Neural cell (in vitro differentiated cells): Measurements from ENCODE around the gene MYORG. TPM values are rescaled to one million over a fixed set of nuclear protein-coding genes. Genes with fewer than 3 reads are reported as not detected.

Experiments used
- H2AFZ ChIP-seq: fragments of 200-600, 300-800 bp; sonication (generic), shearing (Covaris generic); 2 replicates; pipeline ENCODE4 v1.6.0; 2014; ENCODE audit warnings: low read depth, mild to moderate bottlenecking, antibody characterized with exemption, low read length, moderate library complexity
- H3F3A ChIP-seq: fragments of 200-600 bp; shearing (Covaris generic); 2 replicates; pipeline ENCODE4 v1.6.1; 2016; ENCODE audit warnings: mild to moderate bottlenecking, moderate library complexity, mixed read lengths, antibody characterized with exemption, low read length; ENCODE audit not compliant: insufficient read depth, poor library complexity, severe bottlenecking
- H3K27ac ChIP-seq: fragments of 200-600, 300-800 bp; sonication (generic), shearing (Covaris generic); 2 replicates; pipeline ENCODE4 v1.5.1; 2014; ENCODE audit warnings: mild to moderate bottlenecking, low read length, moderate library complexity
- H3K27me3 ChIP-seq: fragments of 300-800, 200-600 bp; sonication (generic), shearing (Covaris generic); 2 replicates; pipeline ENCODE4 v1.6.0; 2014; ENCODE audit warnings: mild to moderate bottlenecking, low read depth, low read length, moderate library complexity; ENCODE audit not compliant: insufficient read depth
- H3K36me3 ChIP-seq: fragments of 300-800, 200-600 bp; sonication (generic), shearing (Covaris generic); 2 replicates; pipeline ENCODE4 v1.5.1; 2014; ENCODE audit warnings: mild to moderate bottlenecking, antibody characterized with exemption, low read length, moderate library complexity; ENCODE audit not compliant: insufficient read depth
- H3K4me2 ChIP-seq: fragments of 300-800, 200-600 bp; sonication (generic), shearing (Covaris generic); 2 replicates; pipeline ENCODE4 v1.6.0; 2014; ENCODE audit warnings: mild to moderate bottlenecking, low read length
- H3K4me3 ChIP-seq: fragments of 300-800, 200-600 bp; sonication (generic), shearing (Covaris generic); 2 replicates; pipeline ENCODE4 v1.5.1; 2014; ENCODE audit warnings: mild to moderate bottlenecking, low read length, moderate library complexity
- H3K79me2 ChIP-seq: fragments of 200-600 bp; shearing (Covaris generic); replicated peaks from 2 replicates; pipeline ENCODE4 v1.6.0; 2014; ENCODE audit warnings: mild to moderate bottlenecking, low read length, moderate library complexity; ENCODE audit not compliant: insufficient read depth
- H3K9ac ChIP-seq: fragments of 300-800, 200-600 bp; sonication (generic), shearing (Covaris generic); 2 replicates; pipeline ENCODE4 v1.6.1; 2016; ENCODE audit warnings: mild to moderate bottlenecking, low read length, mixed read lengths
- H3K9me2 ChIP-seq: fragments of 200-600 bp; shearing (Covaris generic); 2 replicates; pipeline ENCODE4 v1.6.1; 2016; ENCODE audit warnings: mild to moderate bottlenecking, low read length, mixed read lengths; ENCODE audit not compliant: insufficient read depth
- H3K9me3 ChIP-seq: fragments of 200-600, 300-800 bp; sonication (generic), shearing (Covaris generic); 2 replicates; pipeline ENCODE4 v1.6.1; 2016; ENCODE audit warnings: mild to moderate bottlenecking, mixed run types, low read length, moderate library complexity, mixed read lengths
- H4K20me1 ChIP-seq: fragments of 200-600 bp; shearing (Covaris generic); 2 replicates; pipeline ENCODE4 v1.6.1; 2016; ENCODE audit warnings: mild to moderate bottlenecking, mixed run types; ENCODE audit not compliant: insufficient read depth
- EP300 ChIP-seq: fragments of 450-650 bp; conservative IDR thresholded peaks from 2 replicates; pipeline ENCODE4 v1.6.1; 2014; ENCODE audit warnings: antibody characterized with exemption, mild to moderate bottlenecking, moderate library complexity; ENCODE audit not compliant: poor library complexity, severe bottlenecking
- EZH2 ChIP-seq: fragments of 200-600, 300-800 bp; shearing (Covaris generic), sonication (generic); IDR thresholded peaks from 2 replicates; pipeline ENCODE4 v1.6.1; 2014; ENCODE audit warnings: antibody characterized with exemption, low read length, borderline replicate concordance, mild to moderate bottlenecking; ENCODE audit not compliant: insufficient read depth, poor library complexity, severe bottlenecking
- MXI1 ChIP-seq: fragments of 450-650 bp; conservative IDR thresholded peaks from 2 replicates; pipeline ENCODE4 v1.6.1; 2014; ENCODE audit warnings: antibody characterized with exemption, mild to moderate bottlenecking; ENCODE audit not compliant: poor library complexity, severe bottlenecking
- POLR2AphosphoS5 ChIP-seq: IDR thresholded peaks from 2 replicates; pipeline ENCODE4 v1.6.1; 2012
- RAD21 ChIP-seq: fragments of 450-650 bp; conservative IDR thresholded peaks from 2 replicates; pipeline ENCODE4 v1.6.1; 2014; ENCODE audit warnings: antibody characterized with exemption, mild to moderate bottlenecking, moderate library complexity
- SMC3 ChIP-seq: fragments of 450-650 bp; conservative IDR thresholded peaks from 2 replicates; pipeline ENCODE4 v1.6.1; 2014; ENCODE audit warnings: antibody characterized with exemption, mild to moderate bottlenecking, moderate library complexity; ENCODE audit not compliant: poor library complexity
- TAF1 ChIP-seq: IDR thresholded peaks from 2 replicates; pipeline ENCODE4 v1.6.1; 2012; ENCODE audit warnings: low read depth
- polyA plus RNA-seq: library from polyadenylated mRNA; depleted of rRNA; stranded (reverse); fragments of >200 nt; gene quantifications from 2 replicates; pipeline ENCODE4 v1.2.3, GENCODE V29; 2014
- TF ChIP-seq, protein P1 (sequence below): fragments of 450-650 bp; IDR thresholded peaks from 2 replicates; pipeline ENCODE4 v1.5.1; 2014; ENCODE audit warnings: antibody characterized with exemption, mild to moderate bottlenecking, moderate library complexity; ENCODE audit not compliant: poor library complexity, severe bottlenecking
- TF ChIP-seq, protein P2 (sequence below): IDR thresholded peaks from 2 replicates; pipeline ENCODE4 v1.6.1; 2012; ENCODE audit warnings: borderline replicate concordance

MYORG gene
- polyA plus RNA-seq, 1 donor from 2014 or later: 0.58 TPM

GRCh38 chr9:34379334-34380033 is 2.8 kb upstream of the MYORG start:
- Histone ChIP-seq H3K79me2 (no peaks in the 10 kb centered on the region), H3F3A (no peaks in the 10 kb centered on the region), H2AFZ (no peak overlapping the region), H3K27ac (no peak overlapping the region), H3K9me3 (no peaks in the 10 kb centered on the region), H3K27me3 (peaks cover 26% of the 10 kb centered on the region), H3K4me2 (no peak overlapping the region), H3K9me2 (no peaks in the 10 kb centered on the region), H3K9ac (no peak overlapping the region), H3K36me3 (no peaks in the 10 kb centered on the region), H3K4me3 (no peak overlapping the region), H4K20me1 (no peaks in the 10 kb centered on the region)
- TF ChIP-seq RAD21 (peak; percentile 65), TAF1 (no peak), EP300 (no peak), MXI1 (no peak), SMC3 (peak; percentile 62), POLR2AphosphoS5 (no peak)
- TF ChIP-seq, protein P1, sequence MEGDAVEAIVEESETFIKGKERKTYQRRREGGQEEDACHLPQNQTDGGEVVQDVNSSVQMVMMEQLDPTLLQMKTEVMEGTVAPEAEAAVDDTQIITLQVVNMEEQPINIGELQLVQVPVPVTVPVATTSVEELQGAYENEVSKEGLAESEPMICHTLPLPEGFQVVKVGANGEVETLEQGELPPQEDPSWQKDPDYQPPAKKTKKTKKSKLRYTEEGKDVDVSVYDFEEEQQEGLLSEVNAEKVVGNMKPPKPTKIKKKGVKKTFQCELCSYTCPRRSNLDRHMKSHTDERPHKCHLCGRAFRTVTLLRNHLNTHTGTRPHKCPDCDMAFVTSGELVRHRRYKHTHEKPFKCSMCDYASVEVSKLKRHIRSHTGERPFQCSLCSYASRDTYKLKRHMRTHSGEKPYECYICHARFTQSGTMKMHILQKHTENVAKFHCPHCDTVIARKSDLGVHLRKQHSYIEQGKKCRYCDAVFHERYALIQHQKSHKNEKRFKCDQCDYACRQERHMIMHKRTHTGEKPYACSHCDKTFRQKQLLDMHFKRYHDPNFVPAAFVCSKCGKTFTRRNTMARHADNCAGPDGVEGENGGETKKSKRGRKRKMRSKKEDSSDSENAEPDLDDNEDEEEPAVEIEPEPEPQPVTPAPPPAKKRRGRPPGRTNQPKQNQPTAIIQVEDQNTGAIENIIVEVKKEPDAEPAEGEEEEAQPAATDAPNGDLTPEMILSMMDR: peak; percentile 78

GRCh38 chr9:34378376-34379060 is 1.8 kb upstream of the MYORG start:
- TF ChIP-seq, protein P2, sequence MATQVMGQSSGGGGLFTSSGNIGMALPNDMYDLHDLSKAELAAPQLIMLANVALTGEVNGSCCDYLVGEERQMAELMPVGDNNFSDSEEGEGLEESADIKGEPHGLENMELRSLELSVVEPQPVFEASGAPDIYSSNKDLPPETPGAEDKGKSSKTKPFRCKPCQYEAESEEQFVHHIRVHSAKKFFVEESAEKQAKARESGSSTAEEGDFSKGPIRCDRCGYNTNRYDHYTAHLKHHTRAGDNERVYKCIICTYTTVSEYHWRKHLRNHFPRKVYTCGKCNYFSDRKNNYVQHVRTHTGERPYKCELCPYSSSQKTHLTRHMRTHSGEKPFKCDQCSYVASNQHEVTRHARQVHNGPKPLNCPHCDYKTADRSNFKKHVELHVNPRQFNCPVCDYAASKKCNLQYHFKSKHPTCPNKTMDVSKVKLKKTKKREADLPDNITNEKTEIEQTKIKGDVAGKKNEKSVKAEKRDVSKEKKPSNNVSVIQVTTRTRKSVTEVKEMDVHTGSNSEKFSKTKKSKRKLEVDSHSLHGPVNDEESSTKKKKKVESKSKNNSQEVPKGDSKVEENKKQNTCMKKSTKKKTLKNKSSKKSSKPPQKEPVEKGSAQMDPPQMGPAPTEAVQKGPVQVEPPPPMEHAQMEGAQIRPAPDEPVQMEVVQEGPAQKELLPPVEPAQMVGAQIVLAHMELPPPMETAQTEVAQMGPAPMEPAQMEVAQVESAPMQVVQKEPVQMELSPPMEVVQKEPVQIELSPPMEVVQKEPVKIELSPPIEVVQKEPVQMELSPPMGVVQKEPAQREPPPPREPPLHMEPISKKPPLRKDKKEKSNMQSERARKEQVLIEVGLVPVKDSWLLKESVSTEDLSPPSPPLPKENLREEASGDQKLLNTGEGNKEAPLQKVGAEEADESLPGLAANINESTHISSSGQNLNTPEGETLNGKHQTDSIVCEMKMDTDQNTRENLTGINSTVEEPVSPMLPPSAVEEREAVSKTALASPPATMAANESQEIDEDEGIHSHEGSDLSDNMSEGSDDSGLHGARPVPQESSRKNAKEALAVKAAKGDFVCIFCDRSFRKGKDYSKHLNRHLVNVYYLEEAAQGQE: no peak
- TF ChIP-seq, protein P1: no peak
- TF ChIP-seq RAD21 (no peak), POLR2AphosphoS5 (no peak), EZH2 (no peak), TAF1 (no peak), SMC3 (no peak), MXI1 (no peak), EP300 (no peak)
- no peak overlapping the region for H3K4me3 ChIP-seq
- H3K27me3 ChIP-seq: peaks cover 26% of the 10 kb centered on the region
- no peaks in the 10 kb centered on the region for H3K9me2 ChIP-seq
- H3K27ac ChIP-seq: no peak overlapping the region
- no peaks in the 10 kb centered on the region for H3K36me3 ChIP-seq
- no peaks in the 10 kb centered on the region for H3K9me3 ChIP-seq
- no peak overlapping the region for H3K9ac ChIP-seq
- no peaks in the 10 kb centered on the region for H4K20me1 ChIP-seq
- H3K4me2 ChIP-seq: no peak overlapping the region
- H3F3A ChIP-seq: no peaks in the 10 kb centered on the region
- no peaks in the 10 kb centered on the region for H3K79me2 ChIP-seq
- no peak overlapping the region for H2AFZ ChIP-seq
